Measurements from ENCODE around the gene BCAP29. TPM values are rescaled to one million over a fixed set of nuclear protein-coding genes. Genes with fewer than 3 reads are reported as not detected.

The BCAP29 gene
- total RNA-seq, 1 experiment from 2014 or later = 17.6 TPM

GRCh38 chr7:107652642-107653041, 72.6 kb downstream of the BCAP29 start:
- no peaks in the 10 kb centered on the region for H3K36me3 Mint-ChIP-seq (ENCODE audit: insufficient read depth, unreplicated experiment)
- no peak overlapping the region for H3K27ac Mint-ChIP-seq (ENCODE audit: unreplicated experiment)
- no TSS peak for BruUV-seq (replicated peaks)
- H3K4me3 Mint-ChIP-seq (ENCODE audit: low read depth, unreplicated experiment) = no peak overlapping the region
- H3K4me1 Mint-ChIP-seq (ENCODE audit: low read depth, unreplicated experiment) = no peaks in the 10 kb centered on the region
- CTCF ChIA-PET = no interaction called here
- DNase-seq = no peak
- TF ChIP-seq CTCF (IDR thresholded peaks at IDR 0.05; ENCODE audit: unreplicated experiment) = no peak
- peaks cover 5% of the 10 kb centered on the region for H3K9me3 Mint-ChIP-seq (ENCODE audit: low read depth, unreplicated experiment)
- intact Hi-C loops (cut with micrococcal nuclease; ENCODE audit: unreplicated experiment) = no loop called here
- H3K27me3 Mint-ChIP-seq (ENCODE audit: unreplicated experiment) = peaks cover 38% of the 10 kb centered on the region

GRCh38 chr7:107658467-107658866, 78.4 kb downstream of the BCAP29 start:
- H3K27me3 Mint-ChIP-seq (ENCODE audit: unreplicated experiment) = peaks cover 43% of the 10 kb centered on the region

GRCh38 chr7:107659666-107660065, 79.6 kb downstream of the BCAP29 start:
- H3K27ac Mint-ChIP-seq (ENCODE audit: unreplicated experiment) = no peak overlapping the region
- TF ChIP-seq CTCF (IDR thresholded peaks at IDR 0.05; ENCODE audit: unreplicated experiment) = no peak
- no peak for DNase-seq
- intact Hi-C loops (cut with micrococcal nuclease; ENCODE audit: unreplicated experiment) = loop anchor here (5.0 kb wide), 1 partner anchor 47 kb away; no protein-coding TSS in a partner anchor
- peaks cover 40% of the 10 kb centered on the region for H3K27me3 Mint-ChIP-seq (ENCODE audit: unreplicated experiment)
- CTCF ChIA-PET = no interaction called here
- no peaks in the 10 kb centered on the region for H3K4me1 Mint-ChIP-seq (ENCODE audit: low read depth, unreplicated experiment)
- H3K4me3 Mint-ChIP-seq (ENCODE audit: low read depth, unreplicated experiment) = no peak overlapping the region
- H3K36me3 Mint-ChIP-seq (ENCODE audit: insufficient read depth, unreplicated experiment) = no peaks in the 10 kb centered on the region
- H3K9me3 Mint-ChIP-seq (ENCODE audit: low read depth, unreplicated experiment) = no peaks in the 10 kb centered on the region
- BruUV-seq (replicated peaks) = no TSS peak

More at GRCh38 chr7:107658467-107658866, 78.4 kb downstream of the BCAP29 start:
- no peaks in the 10 kb centered on the region for H3K36me3 Mint-ChIP-seq (ENCODE audit: insufficient read depth, unreplicated experiment)
- CTCF ChIA-PET = no interaction called here
- no TSS peak for BruUV-seq (replicated peaks)
- TF ChIP-seq CTCF (IDR thresholded peaks at IDR 0.05; ENCODE audit: unreplicated experiment) = no peak
- no peaks in the 10 kb centered on the region for H3K9me3 Mint-ChIP-seq (ENCODE audit: low read depth, unreplicated experiment)
- intact Hi-C loops (cut with micrococcal nuclease; ENCODE audit: unreplicated experiment) = no loop called here
- H3K27ac Mint-ChIP-seq (ENCODE audit: unreplicated experiment) = no peak overlapping the region
- no peaks in the 10 kb centered on the region for H3K4me1 Mint-ChIP-seq (ENCODE audit: low read depth, unreplicated experiment)
- no peak for DNase-seq
- no peak overlapping the region for H3K4me3 Mint-ChIP-seq (ENCODE audit: low read depth, unreplicated experiment)

- no peaks in the 10 kb centered on the region for H3K4me1 Mint-ChIP-seq (ENCODE audit: low read depth, unreplicated experiment)
- no peaks in the 10 kb centered on the region for H3K9me3 Mint-ChIP-seq (ENCODE audit: low read depth, unreplicated experiment)
- no peak for DNase-seq
- H3K27ac Mint-ChIP-seq (ENCODE audit: unreplicated experiment) = no peak within 1 kb of the TSS
- H3K4me3 Mint-ChIP-seq (ENCODE audit: low read depth, unreplicated experiment) = peak within 1 kb of the TSS; percentile 80
- no TSS peak for BruUV-seq (replicated peaks)
- TF ChIP-seq CTCF (IDR thresholded peaks at IDR 0.05; ENCODE audit: unreplicated experiment) = no peak
- CTCF ChIA-PET = no interaction called here
- intact Hi-C loops (cut with micrococcal nuclease; ENCODE audit: unreplicated experiment) = loop anchor here (5.0 kb wide), 1 partner anchor 48 kb away; no protein-coding TSS in a partner anchor
- peaks cover 31% of the 10 kb centered on the region for H3K27me3 Mint-ChIP-seq (ENCODE audit: unreplicated experiment)
- H3K36me3 Mint-ChIP-seq (ENCODE audit: insufficient read depth, unreplicated experiment) = no peaks in the 10 kb centered on the region
Measured at GRCh38 chr7:107660381-107661080, 80.5 kb downstream of the BCAP29 start, which contains the start of gene SLC26A4. SLC26A4 (plus strand) TSS chr7:107660828; CDS start chr7:107661642, 814 bp downstream.
